GM19025 (cell line): ENCODE measurements around the gene EXOC4.

Experiments used
- ATAC-seq: cut with Tn5 transposase; IDR thresholded peaks from one replicate; pipeline ENCODE4 v1.9.1; 2021; ENCODE audit warnings: mild to moderate bottlenecking, low read depth, moderate library complexity; ENCODE audit not compliant: unreplicated experiment

The EXOC4 gene

DNA sequence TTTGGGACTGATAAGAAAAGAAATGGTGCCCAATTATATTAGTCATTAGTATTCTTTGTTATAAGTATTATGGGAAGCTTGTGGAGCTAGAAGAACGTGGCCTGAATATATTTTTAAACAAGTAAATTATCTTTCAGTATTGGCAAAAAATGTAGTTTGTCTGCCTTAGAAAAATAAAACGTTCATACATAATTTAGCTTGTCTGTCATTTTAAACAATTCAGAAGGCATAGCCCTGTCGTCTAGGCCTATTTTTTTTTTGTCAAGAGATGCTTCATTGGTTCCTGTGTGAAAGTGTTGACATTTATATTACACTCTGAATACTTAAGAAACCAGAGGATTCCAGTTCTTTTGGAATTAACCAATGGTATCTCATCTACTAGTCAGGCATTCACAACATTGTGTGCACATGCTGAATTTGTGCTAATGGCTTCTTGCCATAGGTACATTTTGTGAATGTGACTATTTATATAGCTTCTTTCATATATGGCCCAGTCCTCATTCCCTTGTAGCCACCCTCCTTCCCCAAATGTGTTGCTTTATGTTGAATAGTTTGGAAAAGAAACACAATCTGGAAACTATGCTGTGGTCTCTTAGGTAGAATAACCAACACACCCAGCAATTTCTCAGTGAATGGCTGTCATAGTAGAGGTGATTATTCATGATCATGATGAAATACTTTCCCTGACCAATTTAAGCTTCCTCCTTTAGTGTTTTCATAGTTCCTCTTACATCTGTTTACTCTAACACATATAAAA lies 435.8 kb downstream of the EXOC4 start:
- no peak for ATAC-seq

DNA sequence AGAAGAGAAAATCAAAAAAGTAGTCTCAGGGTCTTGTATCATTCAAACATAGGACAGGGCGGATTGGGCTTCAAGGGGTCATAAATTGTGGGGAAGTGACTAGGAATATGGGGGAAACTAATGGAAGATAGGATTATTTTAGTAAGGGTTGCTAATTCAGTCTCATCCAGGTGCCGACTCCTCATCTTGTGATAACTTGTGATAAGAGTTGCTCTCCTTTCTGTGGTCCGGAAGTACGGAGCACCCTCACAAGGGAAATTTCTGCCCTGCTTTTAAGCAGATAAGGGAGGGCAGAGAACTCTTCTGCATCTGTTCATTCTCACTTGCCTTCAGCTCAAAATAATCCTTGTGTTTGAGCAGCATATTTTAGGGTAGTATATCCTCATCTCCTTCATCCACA lies 437.9 kb downstream of the EXOC4 start:
- no peak for ATAC-seq

DNA sequence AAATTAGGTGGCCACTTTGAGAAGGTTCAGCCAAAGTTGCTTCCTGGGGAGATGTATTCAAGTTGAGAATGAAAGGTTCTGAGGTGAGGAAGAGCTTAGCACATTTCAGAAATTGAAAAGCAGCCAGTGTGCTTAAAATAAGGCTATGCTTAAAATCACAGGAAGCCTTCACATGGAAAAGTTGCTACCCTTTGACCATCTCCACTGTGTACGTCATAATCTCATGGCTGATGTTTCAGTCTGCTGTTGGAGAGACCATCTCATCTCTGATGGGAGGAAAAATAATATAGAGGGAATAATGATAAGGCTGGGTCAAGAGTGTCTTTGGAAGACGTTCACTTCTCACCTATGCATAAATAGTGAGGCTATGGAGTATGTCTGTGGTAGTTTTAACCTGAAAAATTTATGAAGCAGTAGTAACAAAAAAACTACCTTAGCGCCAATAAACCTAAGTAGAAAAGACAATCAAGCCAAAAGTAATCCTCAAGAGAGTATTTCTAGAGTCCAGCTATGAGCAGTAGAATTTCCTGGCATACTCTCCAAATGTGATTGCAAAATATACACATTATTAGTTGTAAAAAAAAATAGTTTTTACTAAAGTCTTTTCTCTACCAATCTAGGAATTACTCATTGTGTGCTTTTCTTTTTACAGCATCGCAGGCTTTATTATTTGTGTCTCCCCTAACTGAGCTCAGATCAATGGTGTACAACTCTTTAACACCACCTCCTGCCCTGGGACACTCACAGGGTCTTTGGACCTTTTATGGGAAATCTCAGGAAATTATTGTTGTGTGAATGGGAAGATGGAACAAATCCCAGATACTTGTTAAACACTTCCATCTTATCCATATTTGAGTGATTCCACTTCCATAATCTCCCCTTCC lies 439.1 kb downstream of the EXOC4 start:
- no peak for ATAC-seq

DNA sequence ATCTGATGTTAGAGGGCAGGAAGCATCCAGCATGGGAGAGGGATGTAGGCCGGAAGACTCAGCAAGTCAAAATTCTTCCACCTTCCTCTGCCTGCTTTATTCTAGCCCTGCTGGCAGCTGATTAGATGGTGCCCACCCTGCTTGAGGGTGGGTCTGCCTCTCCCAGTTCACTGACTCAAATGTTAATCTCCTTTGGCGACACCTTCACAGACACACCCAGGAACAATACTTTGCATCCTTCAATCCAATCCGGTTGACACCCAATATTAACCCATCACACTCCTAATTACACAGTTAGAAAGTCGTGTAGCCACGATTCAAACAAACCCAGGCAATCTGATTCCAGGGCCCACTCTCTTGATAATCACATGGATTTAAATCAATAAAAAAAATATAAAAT lies 440.4 kb downstream of the EXOC4 start:
- no peak for ATAC-seq

DNA sequence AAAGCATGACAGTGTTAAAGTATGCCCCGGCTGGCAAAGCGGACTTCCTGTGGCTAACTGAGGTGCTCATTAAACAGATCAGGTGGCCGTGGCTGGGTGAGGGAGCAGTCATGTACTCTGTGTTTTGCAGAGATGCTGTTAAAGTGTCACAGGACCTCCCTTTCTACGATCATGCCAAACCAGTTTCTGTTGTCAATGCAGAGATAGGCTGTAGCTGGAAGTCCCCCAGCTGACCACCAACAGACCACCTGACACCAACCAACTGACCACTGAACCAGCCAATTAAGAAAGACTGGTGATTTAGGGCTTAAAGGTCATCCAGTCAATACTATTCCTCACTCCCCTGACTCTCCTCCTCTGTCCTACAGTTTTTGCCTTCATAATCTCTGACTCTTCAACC lies 443.2 kb downstream of the EXOC4 start:
- ATAC-seq: no peak

DNA sequence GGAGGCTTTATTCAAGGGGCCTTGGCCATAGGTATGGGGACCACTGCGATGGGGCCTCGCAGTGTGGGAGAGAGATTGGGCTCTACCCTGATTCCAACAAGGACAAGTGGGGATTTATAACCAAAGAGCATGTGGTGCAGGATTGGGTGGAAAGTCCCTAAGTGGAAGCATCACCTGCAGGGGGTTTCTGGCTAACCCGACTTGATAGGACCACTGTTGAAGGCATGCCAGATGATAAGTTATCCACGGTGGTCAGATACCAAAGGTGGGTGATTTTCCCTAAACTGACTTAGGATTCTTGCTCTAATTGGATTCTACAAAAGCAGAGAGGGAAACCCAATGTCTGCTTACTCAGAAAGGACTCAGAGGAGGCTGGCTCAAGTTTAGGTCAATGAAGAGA lies 444.7 kb downstream of the EXOC4 start:
- no peak for ATAC-seq

DNA sequence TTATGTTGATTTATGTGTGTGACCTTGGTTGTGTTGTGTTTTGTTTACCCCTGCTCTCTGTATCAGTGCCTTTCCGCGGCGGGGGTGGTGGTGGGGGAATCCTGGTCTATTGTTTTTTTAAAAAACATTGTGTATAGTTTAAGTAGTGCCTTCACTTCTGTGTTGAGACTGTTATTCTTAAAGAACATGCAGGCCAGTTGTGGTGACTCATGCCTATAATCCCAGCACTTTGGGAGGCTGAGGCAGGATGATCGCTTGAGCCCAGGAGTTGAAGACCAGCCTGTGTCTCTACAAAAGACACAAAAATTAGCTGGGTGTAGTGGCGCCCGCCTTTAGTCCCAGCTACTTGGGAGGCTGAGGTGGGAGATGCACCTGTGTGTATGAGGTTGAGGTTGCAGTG lies 445.2 kb downstream of the EXOC4 start:
- ATAC-seq: no peak

DNA sequence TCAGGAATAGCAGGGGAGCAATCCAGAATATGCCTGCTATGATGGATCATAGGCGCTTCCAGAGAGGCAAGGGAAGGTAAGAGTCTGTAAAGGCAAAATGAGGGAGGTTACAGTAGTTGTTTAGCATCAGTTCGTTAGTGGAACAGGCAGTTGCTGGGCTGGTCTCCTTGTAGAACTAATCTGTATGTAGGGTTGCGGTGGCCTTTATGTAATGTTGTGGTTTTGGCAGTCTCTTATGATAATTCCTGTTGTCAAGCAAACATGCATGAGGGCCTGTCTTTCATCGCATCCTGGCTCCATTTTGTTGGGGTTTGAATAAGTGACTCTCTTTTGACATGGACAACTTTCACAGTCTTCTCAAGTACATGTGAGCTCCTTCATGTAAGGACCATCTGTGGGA lies 446.5 kb downstream of the EXOC4 start:
- ATAC-seq: no peak

DNA sequence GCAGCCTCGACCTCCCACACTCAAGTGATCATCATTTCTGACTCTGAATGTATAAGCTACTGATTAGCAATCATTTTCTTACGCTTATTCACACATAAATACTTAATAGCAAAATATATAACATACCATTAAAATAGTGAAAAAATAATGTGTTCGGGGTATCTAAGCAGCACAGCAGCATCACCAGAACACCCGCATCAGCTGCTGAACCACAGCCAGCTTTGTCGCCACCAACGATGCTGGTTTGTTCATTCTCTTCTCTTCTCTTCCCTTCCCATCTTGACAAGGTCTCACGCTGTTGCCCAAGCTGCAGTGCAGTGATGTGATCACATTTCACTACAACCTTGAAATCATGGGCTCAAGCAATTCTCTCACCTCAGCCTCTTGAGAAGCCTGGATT lies 449.2 kb downstream of the EXOC4 start:
- no peak for ATAC-seq

DNA sequence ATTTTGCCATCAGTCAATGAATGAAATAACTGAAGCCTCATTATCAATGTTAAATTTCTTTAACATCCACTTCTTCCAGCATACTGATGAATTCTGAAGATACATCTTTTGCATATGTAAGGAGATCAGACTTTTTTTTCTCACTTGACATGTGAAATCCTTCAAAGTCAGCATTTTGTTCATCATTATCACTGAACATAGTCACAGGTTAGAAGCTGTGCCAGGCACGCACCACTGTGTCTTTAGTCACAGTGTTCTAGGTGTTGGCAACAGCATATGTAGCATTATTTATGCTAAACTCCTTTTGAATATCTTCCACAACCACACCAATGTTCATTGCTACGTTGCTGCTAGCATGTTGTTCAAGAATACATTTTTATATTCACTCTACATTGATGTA lies 450.1 kb downstream of the EXOC4 start:
- no peak for ATAC-seq

DNA sequence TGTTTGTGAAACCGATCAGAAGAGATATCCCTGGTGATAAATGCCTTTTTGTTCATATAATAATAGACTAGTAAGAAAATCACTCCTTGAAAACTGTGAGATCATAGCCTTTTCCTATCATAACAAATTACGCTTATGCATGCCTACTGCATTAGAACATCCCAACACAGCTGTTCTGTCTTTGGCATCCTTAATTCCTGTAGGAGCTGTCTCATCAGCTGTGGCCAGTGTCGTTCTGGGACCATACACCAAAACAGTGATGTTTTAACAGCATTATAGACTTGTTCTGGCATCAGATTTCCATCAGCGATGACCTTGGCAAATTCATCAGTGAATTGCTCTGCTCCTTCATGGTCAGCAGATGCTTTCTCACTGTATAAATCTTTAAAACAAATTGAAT lies 450.7 kb downstream of the EXOC4 start:
- no peak for ATAC-seq

DNA sequence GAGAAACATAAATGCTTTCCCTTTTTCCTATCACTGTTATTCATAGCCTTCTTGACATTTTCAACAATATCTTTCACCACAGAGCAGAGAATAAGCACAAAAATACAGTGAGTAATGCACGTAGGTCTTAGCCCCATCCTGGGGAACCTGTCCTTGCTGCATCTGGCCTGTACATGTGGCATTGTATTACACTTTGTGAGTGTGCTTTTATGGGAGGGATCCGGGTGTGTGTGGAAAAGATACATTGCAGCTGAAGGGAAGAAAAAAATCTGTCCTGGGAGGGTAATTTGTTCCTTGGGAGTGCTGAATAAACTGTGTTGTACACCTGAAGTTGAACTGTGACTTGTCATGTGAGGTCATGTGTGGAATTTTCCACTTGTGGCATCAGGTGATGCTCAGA lies 451.6 kb downstream of the EXOC4 start:
- no peak for ATAC-seq

DNA sequence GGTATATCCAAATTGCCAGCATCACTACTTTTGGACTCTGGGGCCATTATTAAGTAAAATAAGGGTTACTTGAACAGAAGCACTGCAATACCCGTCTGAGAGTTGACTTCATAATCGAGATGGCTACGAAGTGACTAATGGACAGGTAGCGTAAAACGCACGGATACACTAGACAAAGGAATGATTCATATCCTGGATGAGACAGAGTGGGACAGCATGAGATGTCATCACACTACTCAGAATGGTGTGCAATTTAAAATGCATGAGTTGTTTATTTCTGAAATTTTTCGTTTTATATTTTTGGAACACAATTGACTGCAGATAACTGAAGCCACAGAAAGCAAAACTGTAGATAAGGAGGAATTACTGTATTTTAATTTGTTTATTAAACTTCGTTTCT lies 452.7 kb downstream of the EXOC4 start:
- ATAC-seq: no peak

DNA sequence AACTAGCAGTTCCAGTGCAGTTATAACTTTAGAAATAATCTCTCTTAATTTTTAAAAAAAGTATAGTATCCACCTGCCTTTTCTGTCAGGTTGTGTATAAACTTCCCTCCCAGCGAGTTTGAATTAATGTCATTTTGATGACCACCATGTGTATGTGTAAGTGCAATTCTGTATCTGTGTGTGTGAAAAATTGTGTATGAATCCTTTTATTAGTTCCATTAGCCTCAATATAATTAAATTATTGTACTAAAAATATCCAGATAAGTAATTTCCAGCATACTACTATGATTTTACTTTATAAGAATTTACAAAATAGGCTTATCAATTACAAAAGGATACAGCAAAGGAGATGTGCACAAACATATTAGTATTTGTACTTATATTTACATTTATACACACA lies 453.1 kb downstream of the EXOC4 start:
- no peak for ATAC-seq

DNA sequence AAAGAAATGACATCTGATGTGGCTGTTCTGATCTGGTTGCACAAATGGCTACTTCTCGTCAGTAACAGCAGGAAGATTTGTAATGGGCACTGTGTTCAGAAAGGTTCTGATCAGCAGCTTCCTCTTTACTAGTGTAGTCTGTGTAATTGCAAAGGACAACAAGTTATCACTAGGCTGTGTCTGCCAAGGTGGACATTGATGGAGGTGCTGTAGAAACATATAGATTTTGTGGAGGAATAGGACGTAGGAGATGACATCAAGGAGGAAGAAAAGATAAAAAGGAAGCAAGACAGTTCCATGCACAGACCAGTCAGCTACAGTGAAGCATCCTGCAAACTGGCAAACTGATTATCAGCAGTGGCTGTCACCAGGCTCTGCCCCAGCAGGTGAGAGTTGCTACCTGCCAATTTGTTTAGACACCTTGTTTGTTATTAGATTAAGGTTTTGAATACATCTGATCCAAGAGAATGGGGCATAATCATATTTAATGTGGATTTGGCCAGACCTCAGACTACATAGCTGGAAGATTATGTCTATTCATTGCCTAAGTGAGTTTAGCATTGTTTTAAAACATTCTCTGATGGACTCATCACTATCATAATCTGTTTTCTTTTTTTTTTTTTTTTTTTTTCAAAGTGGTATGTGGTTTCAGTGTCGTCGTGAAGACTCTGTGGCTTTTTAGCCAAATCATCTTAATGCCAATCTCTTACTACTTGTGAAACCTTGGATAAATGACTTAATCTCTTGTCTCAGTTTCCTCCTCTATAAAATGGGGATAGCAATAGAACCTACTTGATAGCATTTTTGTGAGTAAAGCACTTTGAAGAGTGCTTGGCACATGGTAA lies 456.4 kb downstream of the EXOC4 start:
- no peak for ATAC-seq

DNA sequence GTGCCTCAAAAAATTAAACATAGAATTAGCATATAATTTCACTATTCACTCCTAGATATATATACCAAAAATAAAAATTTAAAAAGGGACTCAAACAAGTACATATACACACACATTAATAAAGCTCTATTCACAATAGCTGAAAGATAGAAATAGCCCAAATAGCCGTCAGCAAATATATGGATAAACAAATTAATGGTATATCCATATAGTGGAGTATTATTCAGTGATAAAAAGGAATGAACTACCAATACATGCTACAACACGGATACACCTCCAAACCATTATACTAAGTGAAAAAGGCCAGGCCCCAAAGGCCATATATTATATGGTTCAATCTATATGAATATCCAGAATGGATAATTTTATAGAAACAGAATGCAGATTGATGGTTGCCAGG lies 459.7 kb downstream of the EXOC4 start:
- no peak for ATAC-seq

DNA sequence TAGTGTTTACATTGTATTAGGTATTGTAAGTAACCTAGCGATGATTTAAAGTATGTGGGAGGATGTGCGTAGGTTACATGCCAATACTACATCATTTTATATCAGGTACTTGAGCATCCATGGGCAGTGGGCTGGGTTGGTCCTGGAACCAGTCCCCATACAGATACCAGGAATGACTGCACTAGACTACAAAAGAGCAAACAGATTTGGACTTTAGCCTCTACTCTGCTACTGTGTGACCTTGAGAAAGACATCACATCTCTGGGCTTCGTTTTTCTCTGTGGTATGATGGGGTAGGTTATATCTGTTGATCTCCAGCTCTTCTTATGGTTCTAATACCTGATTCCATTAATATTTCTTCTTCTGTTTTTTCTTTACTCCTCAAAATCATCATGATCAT lies 461.8 kb downstream of the EXOC4 start:
- no peak for ATAC-seq

DNA sequence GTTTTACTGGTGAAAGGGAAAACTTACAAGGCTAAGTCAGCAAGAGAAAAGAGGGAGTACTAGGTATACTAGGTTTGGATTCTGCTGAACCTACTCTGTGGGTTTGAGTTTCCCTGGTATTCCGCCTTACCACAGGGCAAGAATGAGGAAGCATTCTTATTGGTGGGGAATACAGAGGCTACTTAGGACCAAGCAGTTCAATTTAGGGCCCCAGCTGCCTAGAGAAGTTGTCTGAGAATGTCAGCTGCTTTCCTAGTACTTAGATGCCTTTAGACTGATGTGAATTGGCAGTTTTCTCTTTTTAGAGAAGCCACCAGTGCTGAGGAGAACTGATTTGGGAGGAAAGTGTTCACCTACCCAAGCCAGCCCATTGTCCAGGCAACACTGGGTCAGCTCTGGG lies 465.3 kb downstream of the EXOC4 start:
- ATAC-seq: no peak

DNA sequence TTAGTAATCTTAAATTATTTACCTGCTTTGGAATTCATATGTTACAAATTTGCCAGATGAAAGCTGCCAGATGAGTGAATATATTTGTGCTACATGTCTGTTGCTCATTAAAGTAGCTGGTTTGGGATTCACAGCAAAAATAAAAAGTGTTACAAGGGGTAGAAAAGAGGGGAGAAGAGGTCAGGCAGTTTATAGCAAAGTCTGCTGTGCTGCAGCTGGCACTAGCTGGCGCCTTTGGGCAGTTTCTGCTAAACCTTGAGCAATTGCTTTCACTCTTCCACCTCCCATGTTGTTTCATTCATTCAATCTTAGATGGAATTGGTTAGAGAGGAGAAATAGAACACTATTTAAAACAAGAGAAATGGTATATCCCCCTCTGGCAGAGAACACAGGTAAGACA lies 470.2 kb downstream of the EXOC4 start:
- no peak for ATAC-seq

DNA sequence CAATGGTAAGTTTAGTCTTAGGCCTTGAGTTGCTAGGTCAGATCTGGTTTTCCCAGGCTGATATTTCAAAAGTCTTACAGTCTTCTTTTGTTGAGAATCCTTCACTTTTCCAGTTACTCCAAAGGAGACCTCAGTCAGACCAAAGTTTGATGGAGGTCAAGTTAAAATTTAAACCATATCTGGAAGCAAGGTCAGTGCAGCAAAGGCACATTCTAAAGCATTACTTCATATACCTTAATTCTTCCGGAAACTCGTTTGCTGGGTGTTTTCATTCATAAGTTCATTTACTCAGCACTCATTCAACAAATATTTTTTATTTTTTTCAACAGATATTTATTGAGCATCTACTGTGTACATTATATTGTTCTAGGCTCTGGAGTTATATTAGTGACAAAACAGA lies 471.3 kb downstream of the EXOC4 start:
- no peak for ATAC-seq

DNA sequence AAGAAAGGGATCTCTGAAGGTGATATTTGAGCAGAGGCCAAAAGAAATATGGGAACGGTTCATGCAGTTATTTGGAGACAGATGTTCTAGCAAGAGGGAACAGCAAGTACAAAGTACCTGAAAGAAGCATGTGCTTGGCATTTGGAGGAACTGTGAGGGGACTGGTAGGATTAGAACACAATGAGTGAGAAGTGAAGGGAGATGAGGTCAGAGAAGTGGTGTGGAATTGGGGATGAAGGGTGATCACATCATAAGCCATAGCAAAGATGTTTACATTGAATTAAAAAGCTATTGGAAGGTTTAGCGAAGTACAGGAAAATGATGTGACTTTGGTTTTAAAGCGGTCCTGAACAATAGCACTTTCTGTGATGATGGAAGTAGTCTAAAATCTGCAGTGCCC lies 471.8 kb downstream of the EXOC4 start:
- no peak for ATAC-seq
